ENCODE data around the gene WSB1. TPM values are rescaled to one million over a fixed set of nuclear protein-coding genes. Genes with fewer than 3 reads are reported as not detected.

The WSB1 gene
- total and polyA plus RNA-seq, 9 of the 15 experiments (the other 6 are each of a cell fraction or from before 2014, with no cell fraction given): 22.8 to 229 (median 81.1) TPM

GRCh38 chr17:27294689-27295630 is 1.0 kb downstream of the WSB1 start (continued):
- TF ChIP-seq, protein P1, sequence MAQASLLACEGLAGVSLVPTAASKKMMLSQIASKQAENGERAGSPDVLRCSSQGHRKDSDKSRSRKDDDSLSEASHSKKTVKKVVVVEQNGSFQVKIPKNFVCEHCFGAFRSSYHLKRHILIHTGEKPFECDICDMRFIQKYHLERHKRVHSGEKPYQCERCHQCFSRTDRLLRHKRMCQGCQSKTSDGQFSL (CRISPR knock-in tag; IDR thresholded peaks at IDR 0.05): peak; percentile 29; the same call in 1 of the 2 replicates
- TF ChIP-seq, protein P1 (tag; IDR thresholded peaks at IDR 0.05): peak in 1 of 2 experiments; percentile 76; a peak in 2 of 4 replicates
- TF ChIP-seq MTA3 (IDR thresholded peaks at IDR 0.05; ENCODE audit: borderline replicate concordance) (peak; percentile 29; the same call in 1 of the 2 replicates), KAT7 (CRISPR knock-in tag; IDR thresholded peaks at IDR 0.05; ENCODE audit: borderline replicate concordance) (0 out of 2 replicates have a peak, but pooled peaks have one; percentile 72), PHF8 (IDR thresholded peaks at IDR 0.05; ENCODE audit: borderline replicate concordance, low read length) (no peak), ESRRA (IDR thresholded peaks at IDR 0.05; ENCODE audit: borderline replicate concordance, low read depth) (no peak), CREM (IDR thresholded peaks at IDR 0.05; ENCODE audit: low read depth) (peak; percentile 7), XRCC3 (IDR thresholded peaks at IDR 0.05) (no peak), SMARCA4 (IDR thresholded peaks at IDR 0.05) (peak; percentile 40; the same call in 1 of the 2 replicates), TAF9B (IDR thresholded peaks at IDR 0.05; ENCODE audit: partially characterized antibody) (peak; percentile 29), ZNF124 (CRISPR knock-in tag; IDR thresholded peaks at IDR 0.05) (no peak), ZNF133 (CRISPR knock-in tag; IDR thresholded peaks at IDR 0.05) (no peak), CBFA2T3 (IDR thresholded peaks at IDR 0.05) (0 out of 2 replicates have a peak, but pooled peaks have one; percentile 6), ZNF253 (CRISPR knock-in tag; conservative IDR thresholded peaks at IDR 0.05) (no peak), NR2C2 (CRISPR knock-in tag; IDR thresholded peaks at IDR 0.05) (no peak), NR2C2 (tag; IDR thresholded peaks at IDR 0.05) (no peak), ZNF384 (IDR thresholded peaks at IDR 0.05; ENCODE audit: low read depth, low read length) (no peak), NFXL1 (CRISPR knock-in tag; IDR thresholded peaks at IDR 0.05) (no peak), YY1 (IDR thresholded peaks at IDR 0.05; ENCODE audit: borderline replicate concordance in 1 of 3, control insufficient read depth in 1 of 3, extremely low read depth in 1 of 3, insufficient read depth in 3 of 3, insufficient read length in 1 of 3, insufficient replicate concordance in 2 of 3, low read depth in 1 of 3, low read length in 2 of 3) (peak in 1 of 3 experiments; percentile 22), ARNT (IDR thresholded peaks at IDR 0.05) (peak in 1 of 2 experiments; percentile 86; a peak in 2 of 4 replicates), NBN (IDR thresholded peaks at IDR 0.05; ENCODE audit: low read depth) (peak; percentile 55; the same call in 1 of the 2 replicates), TRIM25 (IDR thresholded peaks at IDR 0.05; ENCODE audit: borderline replicate concordance) (no peak)
- TF ChIP-seq, protein P2, sequence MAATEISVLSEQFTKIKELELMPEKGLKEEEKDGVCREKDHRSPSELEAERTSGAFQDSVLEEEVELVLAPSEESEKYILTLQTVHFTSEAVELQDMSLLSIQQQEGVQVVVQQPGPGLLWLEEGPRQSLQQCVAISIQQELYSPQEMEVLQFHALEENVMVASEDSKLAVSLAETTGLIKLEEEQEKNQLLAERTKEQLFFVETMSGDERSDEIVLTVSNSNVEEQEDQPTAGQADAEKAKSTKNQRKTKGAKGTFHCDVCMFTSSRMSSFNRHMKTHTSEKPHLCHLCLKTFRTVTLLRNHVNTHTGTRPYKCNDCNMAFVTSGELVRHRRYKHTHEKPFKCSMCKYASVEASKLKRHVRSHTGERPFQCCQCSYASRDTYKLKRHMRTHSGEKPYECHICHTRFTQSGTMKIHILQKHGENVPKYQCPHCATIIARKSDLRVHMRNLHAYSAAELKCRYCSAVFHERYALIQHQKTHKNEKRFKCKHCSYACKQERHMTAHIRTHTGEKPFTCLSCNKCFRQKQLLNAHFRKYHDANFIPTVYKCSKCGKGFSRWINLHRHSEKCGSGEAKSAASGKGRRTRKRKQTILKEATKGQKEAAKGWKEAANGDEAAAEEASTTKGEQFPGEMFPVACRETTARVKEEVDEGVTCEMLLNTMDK (IDR thresholded peaks at IDR 0.05; ENCODE audit: borderline replicate concordance, insufficient read depth, low read depth, low read length, poor library complexity, severe bottlenecking): no peak
